Fibroblast of pulmonary artery (primary cell): Measurements from ENCODE around the gene ZNF821.
A peak's percentile ranks its signal among the peaks of the same experiment; 100 is the strongest.
"Not testable (repeated sequence)": the region's sequence is repeated elsewhere in the genome, so short reads cannot be mapped to it uniquely, and the experiment has no call there.

Experiments used
- DNase-seq: peaks from one replicate; pipeline ENCODE4 v3.0.0-alpha.2; 2010; ENCODE audit warnings: low read depth
- H3K4me3 ChIP-seq: replicated peaks from 2 replicates; pipeline ENCODE4 v1.5.1; 2011; ENCODE audit warnings: low read depth, mild to moderate bottlenecking, control low read depth, low read length, moderate library complexity
- CTCF ChIP-seq: IDR thresholded peaks from 2 replicates; pipeline ENCODE4 v1.5.1; 2011; ENCODE audit warnings: mild to moderate bottlenecking, control low read depth, low read length, inconsistent platforms; ENCODE audit errors: missing control alignments

Gene ZNF821

DNA sequence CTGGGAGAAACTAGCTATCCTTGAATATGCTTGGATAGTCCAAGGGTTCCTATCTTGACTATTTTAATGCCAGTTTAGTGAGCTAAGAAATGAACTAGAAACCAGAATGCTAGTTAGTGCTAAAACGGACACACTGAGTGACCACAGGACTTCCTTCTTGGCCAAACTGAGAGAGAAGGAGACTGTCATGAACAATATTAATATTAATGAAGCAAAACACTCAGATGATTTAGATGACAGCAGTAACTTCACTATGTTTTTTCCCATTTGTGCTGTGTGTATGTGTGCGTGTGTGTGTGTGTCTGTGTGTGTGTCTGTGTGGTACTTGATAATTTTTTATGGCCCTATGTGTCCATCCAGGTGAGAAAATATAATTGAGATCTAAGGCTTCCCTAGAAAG lies 40.4 kb downstream of the ZNF821 start:
- H3K4me3 ChIP-seq = no peak overlapping the region
- DNase-seq = no peak
- no peak for TF ChIP-seq CTCF

GRCh38 chr16:71840052-71840451 lies 43.9 kb downstream of the ZNF821 start:
- no peak for DNase-seq
- no peak overlapping the region for H3K4me3 ChIP-seq
- TF ChIP-seq CTCF = no peak

DNA sequence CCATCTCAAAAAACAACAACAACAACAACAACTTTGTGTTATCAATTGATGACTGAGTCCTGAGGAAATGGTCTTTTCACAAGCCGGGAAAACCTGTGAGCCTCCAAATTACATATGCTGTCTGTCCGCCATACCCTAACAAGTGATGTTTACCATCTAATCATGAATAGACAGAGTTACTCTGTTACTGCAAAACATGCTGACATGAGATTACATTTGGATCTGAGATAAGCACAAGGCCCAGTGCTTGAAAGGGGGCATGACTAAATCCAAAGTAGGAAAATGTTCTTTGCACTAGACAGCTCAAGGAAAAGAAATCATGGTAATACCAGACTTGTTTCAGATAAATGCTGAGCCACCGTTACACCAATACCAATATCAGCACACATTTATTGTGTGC lies 46.8 kb downstream of the ZNF821 start:
- DNase-seq = no peak
- TF ChIP-seq CTCF = no peak
- no peak overlapping the region for H3K4me3 ChIP-seq

GRCh38 chr16:71834291-71834690 lies 49.7 kb downstream of the ZNF821 start:
- no peak for TF ChIP-seq CTCF
- H3K4me3 ChIP-seq = no peak overlapping the region
- no peak for DNase-seq

GRCh38 chr16:71832112-71832511 lies 51.9 kb downstream of the ZNF821 start:
- not testable (repeated sequence) for DNase-seq, H3K4me3 ChIP-seq

DNA sequence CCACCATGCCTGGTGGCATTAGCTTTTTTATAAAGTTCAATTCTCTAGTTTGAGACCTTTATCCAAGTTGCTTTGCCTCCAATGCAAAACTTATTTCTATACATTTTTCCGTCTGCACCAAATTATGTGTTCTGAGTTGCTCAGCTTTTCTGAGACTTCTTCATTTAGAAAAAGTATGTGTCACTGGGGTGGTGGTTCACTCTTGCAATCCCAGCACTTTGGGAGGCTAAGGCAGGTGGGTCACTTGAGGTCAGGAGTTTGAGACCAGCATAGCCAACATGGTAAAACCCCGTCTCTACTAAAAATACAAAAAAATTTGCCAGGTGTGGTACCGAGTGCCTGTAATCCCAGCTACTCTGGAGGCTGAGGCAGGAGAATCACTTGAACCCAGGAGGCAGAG lies 52.3 kb downstream of the ZNF821 start:
- H3K4me3 ChIP-seq, DNase-seq: not testable (repeated sequence)

DNA sequence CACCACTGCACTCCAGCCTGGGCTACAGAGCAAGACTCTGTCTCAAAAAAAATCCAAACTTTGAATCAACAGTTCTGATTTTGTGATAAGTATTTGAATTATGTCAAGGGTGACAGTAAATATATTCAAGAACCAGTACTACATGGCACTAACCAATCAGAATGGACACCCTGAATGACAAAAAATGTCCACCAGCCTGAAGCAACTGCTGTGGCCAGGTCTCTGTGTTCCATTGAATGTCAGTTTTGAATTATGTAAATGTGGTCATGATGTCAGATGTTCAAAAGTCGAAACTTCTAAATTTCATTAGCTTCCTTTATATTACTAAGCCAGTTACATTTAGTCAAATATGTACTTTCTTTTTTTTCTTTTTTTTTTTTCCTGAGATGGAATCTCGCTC lies 53.6 kb downstream of the ZNF821 start:
- H3K4me3 ChIP-seq = no peak overlapping the region
- no peak for DNase-seq
- no peak for TF ChIP-seq CTCF

- TF ChIP-seq CTCF = no peak
- peak; percentile 42 for DNase-seq
- no peak overlapping the region for H3K4me3 ChIP-seq
These were observed 57.4 kb downstream of the ZNF821 start for GRCh38 chr16:71826533-71827017.

- not testable (repeated sequence) for DNase-seq, H3K4me3 ChIP-seq
These were observed 66.9 kb downstream of the ZNF821 start for GRCh38 chr16:71817155-71817500.
